ENCODE data around the gene TNNC1.

TNNC1 gene

GRCh38 chr3:52428151-52429005 lies 25.5 kb downstream of the TNNC1 start:
- DNase-seq, result peak; percentile 48 to 83

- DNase-seq, result no peak
Measured at GRCh38 chr3:52423173-52423572, 30.7 kb downstream of the TNNC1 start.

DNA sequence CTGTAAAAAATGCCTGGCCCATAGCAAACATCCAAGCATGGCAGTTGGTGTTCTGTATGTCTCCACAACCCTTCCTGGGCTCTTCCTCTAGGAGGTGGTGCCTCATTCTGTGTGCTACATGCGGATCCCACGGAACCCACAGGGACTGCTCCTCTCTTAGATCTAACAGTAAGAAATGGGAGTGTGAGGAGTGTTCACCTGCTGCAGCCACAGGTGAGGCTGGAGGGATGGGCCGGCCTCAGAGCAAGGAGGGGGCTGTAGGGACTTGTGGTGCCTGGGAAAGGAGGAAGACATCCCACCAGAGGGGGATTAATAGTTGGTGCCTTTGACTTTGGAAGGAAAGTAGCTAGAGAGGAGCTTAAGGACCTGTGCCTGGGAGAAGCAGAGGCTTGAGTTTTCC lies 31.2 kb downstream of the TNNC1 start:
- no peak for DNase-seq

- DNase-seq, result no peak
Measured at GRCh38 chr3:52420388-52420787, 33.5 kb downstream of the TNNC1 start.

DNA sequence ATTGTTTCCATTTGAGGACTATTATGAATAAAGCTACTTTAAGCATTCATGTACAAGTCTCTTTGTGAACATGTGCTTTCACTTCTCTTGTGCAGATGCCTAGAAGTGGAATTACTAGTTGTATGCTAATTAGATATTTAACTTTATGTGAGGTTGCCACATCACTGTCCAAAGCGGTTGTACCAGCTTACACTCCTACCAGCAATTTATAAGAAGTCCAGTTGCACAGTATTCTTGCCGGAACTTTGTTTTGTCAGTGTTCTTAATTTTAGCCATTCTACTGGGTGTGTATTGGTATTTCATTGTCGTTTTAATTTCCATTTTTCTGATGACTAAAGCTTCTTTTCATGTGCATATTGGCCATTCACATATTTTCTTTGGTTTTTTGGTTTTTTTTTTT lies 38.0 kb downstream of the TNNC1 start:
- DNase-seq, result no peak

DNA sequence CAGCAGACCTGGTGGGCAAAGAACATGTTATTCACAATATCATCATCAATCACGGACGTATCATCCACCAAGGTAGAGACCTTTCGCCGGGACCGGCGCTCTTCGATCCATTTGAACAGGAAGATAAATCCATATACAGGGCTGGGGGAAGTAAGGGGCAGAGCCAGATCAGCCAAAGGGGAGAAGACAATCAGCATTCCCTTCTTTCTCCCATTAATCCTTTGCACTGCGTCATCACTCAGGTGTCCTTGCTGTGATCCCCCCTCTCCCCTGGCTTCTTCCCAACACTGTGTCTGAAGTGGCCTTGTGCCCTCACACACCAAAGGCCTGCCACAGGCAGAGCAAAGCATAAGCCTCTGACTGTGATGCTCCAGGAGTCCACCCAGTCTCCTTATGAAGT lies 45.4 kb downstream of the TNNC1 start:
- no peak for DNase-seq

- DNase-seq, result no peak
Measured at GRCh38 chr3:52407779-52408178, 46.1 kb downstream of the TNNC1 start.

DNA sequence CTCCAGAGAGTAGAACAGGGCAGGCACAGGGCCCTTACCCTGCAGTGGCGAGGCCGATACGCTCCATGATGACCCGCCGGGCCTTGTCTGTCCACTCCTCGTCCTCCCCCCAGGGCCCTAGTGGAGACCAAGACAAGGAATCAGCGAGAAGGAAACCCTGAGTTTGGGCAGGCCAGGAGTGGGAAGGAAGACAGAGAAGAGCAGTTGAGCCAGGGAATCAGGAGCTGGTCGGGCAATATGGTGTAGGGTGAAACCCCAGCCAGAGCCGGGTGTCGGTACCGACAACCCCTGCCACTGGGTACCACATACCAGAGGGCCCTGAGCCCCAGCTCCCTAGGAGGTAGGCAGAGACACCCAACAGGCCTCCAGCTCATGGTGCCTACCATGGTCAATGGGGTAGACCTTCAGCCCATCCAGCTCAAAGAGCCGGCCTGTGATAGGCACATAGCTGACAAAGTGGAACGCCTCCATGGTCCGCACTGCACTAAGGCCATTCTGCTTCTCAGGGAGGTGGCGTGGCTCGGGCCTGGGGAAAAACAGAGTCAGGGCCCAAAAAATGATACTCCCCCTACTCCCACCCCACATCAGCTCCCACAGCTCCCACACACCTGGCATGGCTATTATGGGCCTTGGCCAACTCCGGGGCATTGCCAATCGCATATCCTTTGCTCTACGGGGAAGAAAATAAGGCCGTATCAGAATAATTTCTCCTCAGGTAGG lies 46.9 kb downstream of the TNNC1 start:
- no peak for DNase-seq

DNA sequence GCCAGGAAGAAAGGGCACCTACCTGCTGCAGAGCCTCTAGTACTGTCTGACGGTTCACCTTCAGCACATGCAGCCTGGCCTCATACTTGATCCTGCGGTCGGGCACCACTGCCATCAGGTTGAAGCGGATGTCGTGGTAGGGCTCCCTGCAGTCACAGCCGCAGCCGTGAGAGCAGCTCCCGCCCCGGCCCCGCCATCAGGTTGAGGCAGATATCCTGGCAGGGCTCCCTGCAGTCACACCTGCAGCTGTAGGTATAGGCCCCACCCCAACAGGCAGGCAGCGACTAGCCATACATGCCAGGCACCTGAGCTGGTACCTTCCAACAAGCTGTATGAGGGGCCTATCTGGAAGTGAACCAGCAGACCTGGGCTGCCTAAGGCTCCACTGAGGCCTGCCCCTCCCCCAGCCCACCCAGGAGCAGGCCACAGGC lies 47.6 kb downstream of the TNNC1 start:
- no peak for DNase-seq

DNA sequence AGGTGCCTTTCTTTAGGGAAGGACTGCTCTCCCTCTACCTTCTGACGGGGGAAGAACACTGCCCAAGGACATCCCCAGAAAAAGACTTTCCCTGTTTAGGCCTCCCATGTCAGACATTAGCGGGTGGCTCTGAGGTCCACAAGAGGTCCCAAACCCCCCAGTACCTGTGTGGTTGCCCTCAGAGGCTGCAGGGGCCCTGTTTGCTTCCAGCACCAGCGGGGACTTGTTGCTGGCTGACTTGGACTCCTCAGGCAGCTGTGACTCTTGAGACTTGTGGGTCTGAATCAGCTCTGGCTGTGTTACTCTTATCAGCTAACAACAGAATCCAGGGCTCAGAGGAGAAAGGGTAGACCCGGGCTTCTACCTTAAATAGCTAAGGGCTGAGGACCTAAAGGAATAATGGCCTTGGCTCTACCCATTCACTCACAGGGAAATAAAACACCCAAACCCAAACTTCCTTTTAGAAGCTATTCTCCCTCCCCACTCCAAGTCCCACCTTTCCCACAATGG lies 48.2 kb downstream of the TNNC1 start:
- DNase-seq, result no peak

DNA sequence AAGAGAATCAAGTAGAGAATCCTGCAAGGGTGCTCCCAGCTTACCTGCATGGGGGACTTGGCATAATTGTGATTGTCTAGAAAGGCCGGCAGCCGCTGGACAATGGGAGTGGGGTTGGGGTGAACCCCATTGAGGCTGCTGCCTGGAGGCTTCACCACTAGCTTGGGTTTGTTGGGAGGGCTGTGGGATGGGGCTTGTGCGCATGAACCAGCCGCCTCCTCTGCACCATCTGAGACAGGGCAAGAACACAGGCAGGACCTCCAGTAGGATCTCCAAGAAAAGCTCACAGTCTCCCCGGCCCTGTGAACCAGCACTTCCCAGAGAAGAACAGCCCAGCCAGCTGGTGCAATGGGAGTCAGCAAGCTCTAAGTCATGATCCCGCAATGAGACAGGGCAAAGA lies 48.8 kb downstream of the TNNC1 start:
- no peak for DNase-seq

DNA sequence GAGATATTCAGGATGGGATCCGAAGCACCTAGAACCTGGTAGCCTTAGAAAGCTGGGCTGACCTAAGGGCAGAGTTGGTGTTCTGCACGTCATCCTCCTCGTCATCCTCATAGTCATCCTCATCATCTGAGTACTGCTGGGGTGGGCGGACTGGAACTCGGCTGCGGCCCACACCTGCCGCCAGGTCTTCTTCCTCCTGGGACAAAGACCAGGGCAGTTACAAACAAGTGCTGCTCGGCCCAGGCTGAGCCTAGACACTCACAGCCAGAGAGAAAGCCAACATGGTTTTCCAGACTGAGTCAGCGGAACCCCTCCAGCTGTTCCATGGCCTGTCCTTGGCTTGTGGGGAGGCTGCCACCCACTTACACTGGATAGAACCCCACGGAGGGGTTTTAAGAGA lies 49.5 kb downstream of the TNNC1 start:
- no peak for DNase-seq

DNA sequence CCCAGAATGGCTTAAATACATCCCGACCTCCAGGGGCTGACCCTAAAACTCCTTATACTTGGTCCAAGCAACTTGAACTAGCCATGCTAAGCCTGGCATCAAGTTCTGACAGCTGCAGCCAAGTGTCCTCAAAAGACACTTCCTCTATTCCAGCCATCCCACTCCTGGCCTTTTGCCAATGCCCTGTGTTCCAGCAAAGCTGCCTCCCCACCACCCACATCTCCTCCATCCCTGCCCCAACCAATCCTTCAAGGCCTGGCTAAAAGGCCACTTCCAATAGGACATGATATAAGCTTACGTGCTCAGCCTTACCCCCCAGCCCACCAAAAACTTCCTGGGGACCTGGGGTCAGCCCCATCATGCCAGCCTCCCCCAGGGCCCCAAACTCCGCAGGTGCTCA lies 49.9 kb downstream of the TNNC1 start:
- DNase-seq, result no peak

GRCh38 chr3:52403271-52403841 lies 50.5 kb downstream of the TNNC1 start:
- no peak for DNase-seq

DNA sequence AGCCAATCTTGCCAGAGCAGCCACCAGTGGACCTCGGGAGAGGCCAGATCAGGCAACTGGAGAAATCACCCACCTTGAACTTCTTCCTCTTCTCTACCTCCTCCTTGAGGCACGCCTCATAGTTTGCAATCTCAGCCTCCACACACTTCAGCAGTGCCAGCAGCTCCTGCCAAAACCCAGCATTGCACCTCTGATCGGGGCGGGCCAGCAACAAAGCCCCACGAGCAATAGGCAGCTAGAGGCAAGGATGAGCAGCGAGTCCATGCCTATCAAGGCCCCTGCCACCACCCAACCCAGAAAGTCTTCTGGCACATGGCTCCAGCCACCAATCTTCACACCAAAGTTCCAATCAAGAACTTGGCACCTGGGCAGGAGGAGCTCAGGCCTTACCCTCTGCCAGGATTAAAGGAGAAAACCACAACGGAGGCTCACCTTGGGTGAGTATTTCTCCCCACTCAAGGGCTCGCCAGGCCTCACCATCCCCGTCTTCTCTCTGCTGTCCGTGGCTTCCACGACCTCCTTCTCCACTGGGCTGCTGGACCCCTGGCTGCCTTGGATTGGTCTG lies 51.1 kb downstream of the TNNC1 start:
- no peak for DNase-seq

GRCh38 chr3:52402101-52402521 lies 51.7 kb downstream of the TNNC1 start:
- no peak for DNase-seq

DNA sequence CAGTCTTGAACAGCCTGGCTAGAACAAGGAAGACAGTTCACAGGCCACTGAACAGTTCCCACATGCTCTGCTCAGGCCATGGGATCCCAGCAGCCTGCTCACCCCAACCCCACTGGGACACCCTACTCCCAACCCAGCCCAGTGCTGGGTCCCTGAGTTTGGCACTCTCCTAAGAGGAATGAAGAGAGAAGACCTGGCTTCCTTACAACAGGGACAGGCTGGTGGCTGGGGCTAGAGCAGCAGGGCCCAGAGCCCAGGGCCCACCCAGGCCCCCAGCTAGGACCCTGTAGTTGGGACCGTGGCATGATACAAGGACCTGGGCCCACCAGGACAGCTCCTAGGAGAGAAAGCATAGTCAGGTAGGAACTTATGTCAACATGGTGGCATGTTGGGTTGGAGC lies 52.3 kb downstream of the TNNC1 start:
- no peak for DNase-seq
